Esophagus muscularis mucosa (tissue), 4 donors: Measurements from ENCODE around the gene HELZ2.

Experiments
- CTCF ChIP-seq, 3 experiments: fragments of 200-600 bp in 2 of 3; fragments of 450-650 bp in 1 of 3; sonication (generic) in 2 of 3; IDR thresholded peaks; one replicate each; pipeline ENCODE4 v1.5.1; 2017 to 2019; ENCODE audit warnings: antibody characterized with exemption in 3 of 3, mild to moderate bottlenecking in 2 of 3, moderate library complexity in 1 of 3
- EP300 ChIP-seq: sonication (generic); formaldehyde crosslinking; IDR thresholded peaks from one replicate; pipeline ENCODE4 v1.6.1; 2017; ENCODE audit warnings: antibody characterized with exemption
- POLR2AphosphoS5 ChIP-seq, 2 donors: sonication (generic); formaldehyde crosslinking; IDR thresholded peaks; one replicate each; pipeline ENCODE4 v1.6.1; 2017; ENCODE audit warnings: antibody characterized with exemption in 2 of 2

- TF ChIP-seq CTCF (IDR thresholded peaks at IDR 0.05) (no peak), EP300 (no peak), POLR2AphosphoS5 (IDR thresholded peaks at IDR 0.05) (no peak)
Measured at GRCh38 chr20:63606686-63607085, 32.6 kb upstream of the HELZ2 start.
